NK-92 (cell line): ENCODE measurements around the gene KCTD21.

Experiments used
- DNase-seq: peaks from one replicate; lab custom pipeline; 2025; ENCODE audit not compliant: unreplicated experiment; lab: John Stamatoyannopoulos, UW

KCTD21 gene

GRCh38 chr11:78219493-78220217 is 31.2 kb upstream of the KCTD21 start:
- no peak for DNase-seq

- no peak for DNase-seq
Observed at GRCh38 chr11:78218707-78219492, 30.5 kb upstream of the KCTD21 start.

- no peak for DNase-seq
Observed at GRCh38 chr11:78217650-78218541, 29.5 kb upstream of the KCTD21 start.

GRCh38 chr11:78216571-78217287 is 28.3 kb upstream of the KCTD21 start:
- no peak for DNase-seq

GRCh38 chr11:78216021-78216420 is 27.6 kb upstream of the KCTD21 start:
- DNase-seq: no peak

- DNase-seq: no peak
Observed at GRCh38 chr11:78214331-78215194, 26.1 kb upstream of the KCTD21 start.

GRCh38 chr11:78213526-78214330 is 25.3 kb upstream of the KCTD21 start:
- DNase-seq: no peak

- DNase-seq: no peak
Observed at GRCh38 chr11:78212586-78213371, 24.4 kb upstream of the KCTD21 start.

GRCh38 chr11:78211565-78211964 is 23.1 kb upstream of the KCTD21 start:
- DNase-seq: no peak

- no peak for DNase-seq
Observed at GRCh38 chr11:78210000-78210608, 21.7 kb upstream of the KCTD21 start.

GRCh38 chr11:78209478-78209877 is 21.1 kb upstream of the KCTD21 start:
- DNase-seq: no peak

- DNase-seq: no peak
Observed at GRCh38 chr11:78208257-78209165, 20.1 kb upstream of the KCTD21 start.

GRCh38 chr11:78207532-78208256 is 19.3 kb upstream of the KCTD21 start:
- no peak for DNase-seq

- no peak for DNase-seq
Observed at GRCh38 chr11:78205691-78206090, 17.3 kb upstream of the KCTD21 start.

- DNase-seq: no peak
Observed at GRCh38 chr11:78205256-78205655, 16.8 kb upstream of the KCTD21 start.

GRCh38 chr11:78203184-78203583 is 14.8 kb upstream of the KCTD21 start:
- no peak for DNase-seq
